ENCODE results near the gene IST1.
"Not testable (repeated sequence)": the region's sequence is repeated elsewhere in the genome, so short reads cannot be mapped to it uniquely, and the experiment has no call there.

IST1 gene

GRCh38 chr16:71894921-71895678 is at the start of gene IST1:
Gene IST1, plus strand, starts transcription at chr16:71895531. Its CDS starts 20,110 bp downstream, at chr16:71915641.
- peak; percentile 96 for DNase-seq (ENCODE audit: low read depth)

GRCh38 chr16:71845639-71846430 is 49.5 kb upstream of the IST1 start, which contains the start of gene ATXN1L:
Gene ATXN1L, plus strand, starts transcription at chr16:71845976. Its CDS starts 3,765 bp downstream, at chr16:71849741.
- peak; percentile 90 for DNase-seq (ENCODE audit: low read depth)

GRCh38 chr16:71846431-71846830 is 48.9 kb upstream of the IST1 start:
- DNase-seq (ENCODE audit: low read depth) = no peak

GRCh38 chr16:71847096-71847495 is 48.2 kb upstream of the IST1 start:
- no peak for DNase-seq (ENCODE audit: low read depth)

GRCh38 chr16:71848622-71849021 is 46.7 kb upstream of the IST1 start:
- no peak for DNase-seq (ENCODE audit: low read depth)

- no peak for DNase-seq (ENCODE audit: low read depth)
These were observed 43.6 kb upstream of the IST1 start for GRCh38 chr16:71851746-71852145.

- no peak for DNase-seq (ENCODE audit: low read depth)
These were observed 43.2 kb upstream of the IST1 start for GRCh38 chr16:71852158-71852557.

- no peak for DNase-seq (ENCODE audit: low read depth)
These were observed 42.8 kb upstream of the IST1 start for GRCh38 chr16:71852561-71852960.

- no peak for DNase-seq (ENCODE audit: low read depth)
These were observed 41.9 kb upstream of the IST1 start for GRCh38 chr16:71853413-71853812.

GRCh38 chr16:71854369-71854948 is 40.9 kb upstream of the IST1 start:
- no peak for DNase-seq (ENCODE audit: low read depth)

GRCh38 chr16:71855937-71856662 is 39.2 kb upstream of the IST1 start:
- no peak for DNase-seq (ENCODE audit: low read depth)

GRCh38 chr16:71859762-71860521 is 35.4 kb upstream of the IST1 start:
- DNase-seq (ENCODE audit: low read depth) = no peak

- no peak for DNase-seq (ENCODE audit: low read depth)
These were observed 31.3 kb upstream of the IST1 start for GRCh38 chr16:71863995-71864394.

- no peak for DNase-seq (ENCODE audit: low read depth)
These were observed 30.0 kb upstream of the IST1 start for GRCh38 chr16:71865173-71865863.

- not testable (repeated sequence) for DNase-seq (ENCODE audit: low read depth)
These were observed 28.2 kb upstream of the IST1 start for GRCh38 chr16:71867175-71867574.

- DNase-seq (ENCODE audit: low read depth) = no peak
These were observed 27.4 kb upstream of the IST1 start for GRCh38 chr16:71867939-71868338.

GRCh38 chr16:71869089-71869488 is 26.2 kb upstream of the IST1 start:
- DNase-seq (ENCODE audit: low read depth) = no peak

- DNase-seq (ENCODE audit: low read depth) = no peak
These were observed 24.5 kb upstream of the IST1 start for GRCh38 chr16:71870818-71871217.

- no peak for DNase-seq (ENCODE audit: low read depth)
These were observed 22.1 kb upstream of the IST1 start for GRCh38 chr16:71873199-71873598.

GRCh38 chr16:71878911-71879310 is 16.4 kb upstream of the IST1 start:
- DNase-seq (ENCODE audit: low read depth) = no peak

GRCh38 chr16:71880176-71880575 is 15.2 kb upstream of the IST1 start:
- no peak for DNase-seq (ENCODE audit: low read depth)

Data from CMK (cell line).